Stimulated activated CD4-positive, alpha-beta T cell treated with anti-CD3 and anti-CD28 coated beads, Interleukin-4, amount 100 ng/mL, for 24 hours (primary cell): ENCODE data around the gene KLRG1.

Source experiments
- DNase-seq: peaks from one replicate; pipeline ENCODE4 v3.0.0-alpha.2; 2020

KLRG1 gene

GRCh38 chr12:8987163-8987562 is 2.2 kb upstream of the KLRG1 start:
- DNase-seq, result no peak

GRCh38 chr12:8987685-8988084 is 1.7 kb upstream of the KLRG1 start:
- DNase-seq, result no peak

DNA sequence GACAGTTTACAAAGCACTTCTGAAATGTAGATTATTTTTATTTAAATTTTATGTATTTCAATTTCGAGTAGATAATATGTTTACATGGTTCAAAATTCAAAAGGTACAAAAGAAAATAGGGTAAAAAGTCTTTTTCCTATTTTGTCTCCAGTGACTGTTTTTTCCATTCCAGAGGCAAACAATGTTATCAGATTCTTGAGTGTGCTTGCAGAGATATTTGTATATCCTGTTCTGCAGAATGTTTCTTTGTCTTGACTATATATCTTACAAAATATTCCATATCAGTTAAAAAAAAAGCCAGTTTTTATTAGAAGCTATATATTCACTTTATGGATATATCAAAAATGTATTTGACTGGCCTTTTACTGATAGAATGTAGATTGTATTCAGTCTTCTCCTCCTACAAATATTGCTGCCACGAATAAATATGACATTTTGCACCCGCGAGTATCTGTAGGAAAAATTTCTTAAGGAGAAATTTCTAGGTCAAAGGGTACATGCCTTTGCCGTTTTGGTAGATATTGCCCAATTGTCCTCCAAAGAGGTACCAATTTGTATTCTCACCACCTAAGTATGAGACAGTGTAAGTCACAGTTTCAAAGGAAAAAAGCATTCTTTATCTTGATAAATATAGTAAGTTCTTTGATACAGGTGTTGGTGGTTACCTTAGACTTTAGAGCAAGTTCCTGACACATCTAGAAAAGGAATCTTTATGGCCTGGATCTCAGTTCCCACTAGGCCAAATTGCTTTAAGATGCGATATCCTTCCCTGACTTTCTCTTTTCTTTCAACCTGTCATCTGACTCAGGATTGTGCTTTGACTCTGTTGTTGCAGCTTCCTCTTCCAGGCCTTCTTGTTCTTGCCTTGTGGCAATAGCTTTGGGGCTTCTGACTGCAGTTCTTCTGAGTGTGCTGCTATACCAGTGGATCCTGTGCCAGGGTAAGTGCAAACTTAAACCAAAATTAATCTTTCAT is 2.3 kb downstream of the KLRG1 start:
- DNase-seq, result peak; percentile 22

DNA sequence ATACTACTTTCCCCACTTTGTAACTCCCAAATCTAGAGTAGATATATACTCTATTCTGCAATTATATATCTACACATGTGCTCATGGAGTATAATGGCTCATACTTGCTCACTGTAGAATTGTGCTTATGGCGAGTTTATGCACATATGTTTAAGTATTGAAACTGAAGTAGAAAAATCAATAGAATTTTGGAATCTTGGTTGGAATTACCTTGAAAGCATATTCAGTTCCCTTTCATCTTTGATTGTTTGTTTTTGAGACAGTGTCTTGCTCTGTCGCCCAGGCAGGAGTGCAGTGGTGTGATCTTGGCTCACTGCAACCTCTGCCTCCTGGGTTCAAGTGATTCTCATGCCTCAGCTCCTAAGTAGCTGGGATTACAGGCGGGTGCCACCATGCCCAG is 4.5 kb downstream of the KLRG1 start:
- no peak for DNase-seq

DNA sequence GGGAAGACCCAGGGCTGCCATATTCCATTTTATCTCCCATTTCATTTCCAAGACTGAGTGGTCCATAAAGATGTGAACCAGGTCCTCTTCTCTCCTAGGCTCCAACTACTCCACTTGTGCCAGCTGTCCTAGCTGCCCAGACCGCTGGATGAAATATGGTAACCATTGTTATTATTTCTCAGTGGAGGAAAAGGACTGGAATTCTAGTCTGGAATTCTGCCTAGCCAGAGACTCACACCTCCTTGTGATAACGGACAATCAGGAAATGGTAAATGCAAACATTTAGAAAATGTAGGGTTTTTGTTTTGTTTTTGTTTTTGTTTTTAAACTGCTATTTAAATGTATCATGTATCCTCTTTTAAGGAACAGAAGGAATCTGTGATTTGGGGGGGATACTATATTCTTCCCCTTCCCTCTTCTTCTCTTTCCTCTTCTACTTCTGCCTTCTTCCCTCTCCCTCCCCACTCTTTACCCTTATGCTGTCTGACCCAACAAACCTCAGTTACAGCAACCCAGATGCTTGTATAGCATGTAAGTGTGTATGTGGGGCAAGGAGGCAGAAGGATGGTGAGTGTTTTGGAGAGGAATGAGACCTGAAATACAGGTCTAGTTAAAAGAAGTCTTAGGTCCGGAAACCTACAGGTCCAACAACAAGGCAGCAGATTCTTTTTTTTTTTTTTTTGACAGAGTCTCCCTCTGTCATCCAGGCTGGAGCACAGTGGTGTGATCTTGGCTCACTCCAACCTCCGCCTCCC is 5.9 kb downstream of the KLRG1 start:
- no peak for DNase-seq

DNA sequence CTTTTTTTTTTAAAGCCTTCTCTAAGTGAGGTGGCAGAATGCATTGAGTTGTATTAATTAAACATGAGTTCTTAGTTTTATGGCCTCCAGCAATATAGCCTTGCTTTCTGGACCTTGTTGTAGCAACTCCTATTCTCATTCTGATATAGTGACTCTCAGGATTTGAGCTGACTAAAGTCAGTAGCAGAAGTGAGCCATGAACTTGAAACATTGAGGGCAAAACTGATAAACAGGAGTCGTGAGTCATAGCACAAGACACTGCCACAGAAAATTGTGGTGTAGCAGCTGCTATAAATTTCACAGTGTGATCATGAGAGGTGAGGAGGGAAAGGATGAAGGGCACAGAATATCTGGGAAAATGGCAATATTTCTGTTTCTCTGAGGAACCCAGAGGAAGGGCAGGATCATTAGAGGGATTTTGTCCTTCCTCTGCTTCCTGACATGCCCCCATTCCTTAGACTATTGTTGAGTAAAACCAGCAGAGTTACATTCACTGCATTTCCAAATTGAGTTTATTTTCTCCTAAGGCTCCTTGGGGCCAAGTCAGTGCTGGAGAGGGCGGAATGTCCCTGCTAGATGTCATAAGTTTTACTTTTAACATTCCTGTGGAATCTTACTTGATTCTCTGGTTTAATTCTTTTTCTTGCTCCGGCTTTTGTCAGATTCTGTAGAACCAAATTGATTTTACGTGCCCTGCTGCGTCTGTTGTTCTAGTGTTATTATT is 7.5 kb downstream of the KLRG1 start:
- DNase-seq, result peak; percentile 55

DNA sequence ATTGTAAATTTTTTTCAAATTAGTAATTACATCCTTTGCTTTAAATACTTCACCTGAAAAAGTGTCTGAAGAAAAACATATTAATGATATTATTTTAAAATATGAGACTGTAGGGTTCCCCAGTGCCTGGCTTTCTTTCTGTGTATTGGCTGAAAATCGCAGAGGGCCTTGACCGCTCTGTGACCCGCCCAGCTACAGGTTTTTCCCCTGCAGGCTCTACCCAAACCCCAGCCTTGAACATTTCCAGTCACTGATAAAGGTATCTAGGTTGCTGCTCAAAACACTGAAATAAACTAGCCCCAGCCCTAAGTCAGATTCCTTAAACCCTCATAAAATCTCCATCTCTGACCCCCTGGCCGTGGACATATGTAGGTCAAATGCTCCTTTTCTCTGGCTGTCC is 11.9 kb downstream of the KLRG1 start:
- DNase-seq, result no peak

- no peak for DNase-seq
Measured at GRCh38 chr12:9002335-9002734, 13.0 kb downstream of the KLRG1 start.

DNA sequence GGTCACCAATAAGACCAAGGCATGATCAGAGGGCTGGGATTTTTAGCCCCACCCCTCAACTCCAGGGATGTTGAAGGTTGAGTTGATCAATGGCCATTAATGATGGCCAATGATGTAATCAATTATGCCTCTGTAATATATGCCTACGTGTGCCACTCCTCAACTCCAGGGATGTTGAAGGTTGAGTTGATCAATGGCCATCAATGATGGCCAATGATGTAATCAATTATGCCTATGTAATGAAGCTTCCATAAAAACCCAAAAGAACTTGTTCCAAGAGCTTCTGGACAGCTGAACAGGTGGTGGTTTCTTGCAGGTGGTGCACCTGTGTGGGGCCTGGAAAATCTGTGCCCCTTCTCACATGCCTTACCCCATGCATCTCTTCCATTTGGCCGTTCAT is 33.2 kb downstream of the KLRG1 start:
- no peak for DNase-seq

DNA sequence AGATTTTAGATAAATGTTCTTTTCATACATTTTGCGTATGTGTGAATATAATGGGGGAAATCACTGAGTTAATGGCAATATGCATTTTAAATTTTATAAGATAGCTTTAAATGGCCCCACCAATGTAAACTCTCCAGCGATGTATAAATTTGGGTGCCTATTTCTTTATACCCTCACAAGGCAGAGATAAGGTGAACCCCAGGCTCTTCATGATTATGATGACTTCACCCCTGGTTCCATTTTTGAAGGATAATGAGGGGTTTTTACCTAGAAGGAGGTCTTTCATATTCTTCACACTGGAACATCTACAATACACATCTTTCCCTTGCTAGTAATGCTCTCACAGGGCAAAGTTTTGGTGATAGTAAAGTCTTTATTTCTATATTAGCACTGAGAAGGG is 35.2 kb downstream of the KLRG1 start:
- DNase-seq, result no peak

DNA sequence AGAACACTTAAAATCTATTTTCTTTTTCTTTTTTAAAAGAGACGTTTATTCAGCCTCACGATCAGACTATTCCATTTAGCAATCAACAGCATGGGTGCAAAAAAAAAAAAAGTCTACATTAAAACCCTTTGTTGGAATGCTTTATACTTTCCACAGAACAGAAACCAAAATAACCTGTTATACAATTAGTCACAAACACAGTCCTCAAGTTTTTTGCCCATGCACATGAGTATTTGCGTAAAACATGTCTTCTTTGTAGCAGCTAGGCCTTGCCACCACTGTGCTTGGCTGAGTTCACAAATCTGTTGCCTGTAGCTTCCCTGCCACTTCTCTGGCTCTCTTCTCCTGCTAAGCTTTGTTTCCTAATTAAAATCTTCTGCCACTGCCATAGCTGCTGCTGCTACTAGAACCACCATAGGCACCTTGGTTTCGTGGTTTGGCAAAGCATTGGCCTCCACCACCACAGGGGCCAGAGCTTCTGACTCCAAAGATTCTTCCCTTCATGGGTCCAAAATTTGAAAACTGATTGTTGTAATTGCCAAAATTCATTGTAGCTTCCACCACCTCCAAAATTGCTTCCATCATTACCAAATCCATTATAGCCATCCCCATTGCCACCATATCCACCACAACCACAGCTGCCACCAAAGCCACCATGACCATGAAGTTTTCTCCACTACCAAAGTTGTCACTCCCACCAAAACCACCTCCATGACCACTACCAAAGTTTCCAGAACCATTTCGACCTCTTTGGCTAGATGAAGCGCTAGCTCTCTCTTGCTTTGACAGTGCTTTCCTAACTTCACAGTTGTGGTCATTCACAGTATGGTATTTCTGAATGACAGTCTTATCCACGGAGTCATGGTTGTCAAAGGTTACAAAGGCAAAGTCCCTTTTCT is 38.1 kb downstream of the KLRG1 start:
- DNase-seq, result peak; percentile 49

DNA sequence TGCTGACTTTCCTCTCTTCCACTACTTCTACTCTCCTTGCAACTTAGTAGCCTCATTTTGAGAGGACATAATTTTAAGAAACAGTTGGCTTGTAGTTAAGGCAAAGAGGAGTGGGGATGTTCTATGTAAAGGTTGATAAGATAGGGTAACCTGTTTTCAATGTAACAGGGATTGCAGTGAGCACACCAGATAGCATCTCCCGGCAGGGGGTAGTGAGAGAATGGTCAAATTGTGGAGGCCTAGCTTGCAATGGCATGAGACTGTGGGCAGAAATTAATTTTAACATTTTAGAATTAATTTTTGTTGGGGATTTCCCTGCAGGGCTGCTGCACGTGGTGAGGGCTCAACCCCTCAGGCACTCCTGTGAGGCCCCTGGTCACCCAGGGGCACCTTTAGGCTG is 41.4 kb downstream of the KLRG1 start:
- no peak for DNase-seq

GRCh38 chr12:9032202-9032964 is 43.0 kb downstream of the KLRG1 start:
- no peak for DNase-seq

GRCh38 chr12:9033265-9033887 is 44.0 kb downstream of the KLRG1 start:
- no peak for DNase-seq

GRCh38 chr12:9034095-9034494 is 44.7 kb downstream of the KLRG1 start:
- no peak for DNase-seq

DNA sequence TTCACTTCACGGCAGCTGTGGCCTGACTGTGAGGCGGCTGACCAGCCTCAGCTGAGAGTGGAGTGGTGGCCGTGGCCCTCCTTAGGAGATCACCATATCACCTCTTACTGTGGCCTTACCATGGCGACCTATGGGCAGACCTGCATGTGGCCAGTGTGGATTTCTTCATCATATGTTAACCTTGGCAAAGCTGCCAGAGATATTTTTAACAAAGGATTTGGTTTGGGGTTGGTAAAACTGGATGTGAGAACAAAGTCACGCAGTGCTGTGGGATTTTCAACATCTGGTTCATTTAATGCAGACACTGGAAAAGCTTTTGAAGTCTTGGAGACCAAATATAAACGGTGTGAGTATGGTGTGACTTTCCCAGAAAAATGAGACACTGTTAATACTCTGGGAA is 46.9 kb downstream of the KLRG1 start:
- DNase-seq, result no peak

GRCh38 chr12:9037431-9037830 is 48.1 kb downstream of the KLRG1 start:
- DNase-seq, result peak; percentile 32

DNA sequence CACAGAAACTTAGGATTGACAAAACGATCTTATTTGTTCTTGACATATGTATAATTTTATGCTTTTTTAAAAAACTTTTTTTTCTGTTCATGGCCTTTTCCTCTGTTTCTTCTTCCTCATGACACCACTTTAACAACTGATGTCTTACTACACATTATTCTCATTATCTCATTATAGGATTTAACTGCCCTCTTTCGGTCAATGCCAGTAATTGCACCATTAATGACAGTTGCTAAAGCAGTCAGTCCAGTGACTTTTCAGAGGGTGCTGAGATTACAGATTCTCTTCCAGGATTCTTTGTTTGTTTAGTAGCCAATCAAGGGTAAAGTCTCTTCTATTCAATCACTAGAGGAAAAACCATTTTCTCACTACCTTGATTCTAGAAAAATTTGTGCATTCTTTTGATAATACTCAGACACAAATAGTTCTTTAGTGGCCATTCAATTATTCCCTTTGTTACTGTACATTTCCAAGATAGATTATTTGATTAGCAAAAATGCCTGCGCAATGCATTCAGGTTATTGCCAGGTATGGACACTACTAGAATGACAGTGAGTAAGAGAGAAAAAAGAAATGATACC is 50.1 kb downstream of the KLRG1 start:
- DNase-seq, result peak; percentile 23

- no peak for DNase-seq
Measured at GRCh38 chr12:9040484-9041186, 51.3 kb downstream of the KLRG1 start.

DNA sequence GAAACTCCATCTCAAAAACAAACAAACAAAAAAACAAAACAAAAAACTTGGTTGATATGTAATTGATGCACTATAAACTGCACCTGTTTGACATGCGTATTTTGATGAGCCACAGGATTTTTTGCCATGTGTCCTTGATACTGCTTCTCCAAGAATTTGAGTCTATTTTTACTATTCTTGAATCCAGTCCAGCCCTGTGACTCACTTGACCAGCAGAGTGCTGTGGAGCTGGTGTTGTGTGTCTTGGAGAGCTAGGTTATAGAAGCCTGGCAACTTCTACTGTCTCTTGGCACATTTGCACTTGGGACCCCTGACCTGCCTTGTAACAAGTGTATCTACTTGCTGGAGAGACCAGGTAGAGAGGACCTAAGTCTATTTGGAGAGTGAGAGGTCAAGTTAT is 52.0 kb downstream of the KLRG1 start:
- DNase-seq, result no peak
